A549 (cell line): ENCODE results near the gene ZNF443. TPM values are rescaled to one million over a fixed set of nuclear protein-coding genes. Genes with fewer than 3 reads are reported as not detected.
"Not testable (repeated sequence)": the region's sequence is repeated elsewhere in the genome, so short reads cannot be mapped to it uniquely, and the experiment has no call there.

ENCODE experiments used
- ATAC-seq, 2 experiments: fragments of 200-7000 bp in 1 of 2; fragments of >200 bp in 1 of 2; cut with Nextera tagmentation in 1 of 2; cut with Tn5 transposase in 1 of 2; 3 replicates each; pipeline versions ENCODE4 v1.8.0 to v1.9.1; 2018 to 2020; ENCODE audit warnings: mild to moderate bottlenecking in 1 of 2, moderate library complexity in 1 of 2
- CTCF ChIA-PET: fragments of 300-600 bp; sonication (Branson Sonifier 250); formaldehyde crosslinking; extraction: SDS; loops from one replicate; lab custom pipeline; 2021; ENCODE audit warnings: antibody characterized with exemption, inconsistent platforms; lab: Yijun Ruan, JAX
- POLR2A ChIA-PET: fragments of 350-600 bp; formaldehyde crosslinking; extraction: SDS; loops from one replicate; lab custom pipeline; 2021; ENCODE audit warnings: antibody characterized with exemption, inconsistent platforms; lab: Yijun Ruan, JAX
- DNase-seq, 2 experiments: peaks; one replicate each; pipeline versions ENCODE4 v3.0.0 to v3.0.0-alpha.2; 2011 to 2016; ENCODE audit warnings: low read depth in 1 of 2, low spot score in 1 of 2
- FAIRE-seq: peaks from 2 replicates; lab custom pipeline; 2011; peaks lifted over from hg19 to GRCh38; lab: Jason Lieb, UNC
- H3K27ac ChIP-seq, 2 experiments: fragments of >200 bp; sonication (Bioruptor Twin); formaldehyde crosslinking; 3 replicates each; pipeline ENCODE4 v1.5.1; 2016 to 2017
- H3K4me1 ChIP-seq: fragments of >200 bp; sonication (Bioruptor Twin); formaldehyde crosslinking; 3 replicates; pipeline ENCODE4 v1.6.1; 2016
- H3K4me2 ChIP-seq: fragments of >200 bp; sonication (Bioruptor Twin); formaldehyde crosslinking; 3 replicates; pipeline ENCODE4 v1.6.1; 2016
- H3K4me3 ChIP-seq: fragments of >200 bp; sonication (Bioruptor Twin); formaldehyde crosslinking; 3 replicates; pipeline ENCODE4 v1.5.1; 2016
- H3K9me3 ChIP-seq: fragments of >200 bp; sonication (Bioruptor Twin); formaldehyde crosslinking; 3 replicates; pipeline ENCODE4 v1.6.1; 2016
- BHLHE40 ChIP-seq: IDR thresholded peaks from 2 replicates; pipeline ENCODE4 v1.6.1; 2012; ENCODE audit warnings: low read depth, low read length, inconsistent platforms
- CHD2 ChIP-seq: fragments of 150-350 bp; IDR thresholded peaks from 2 replicates; pipeline ENCODE4 v1.6.1; 2014; ENCODE audit warnings: low read length; ENCODE audit not compliant: partially characterized antibody
- ELK1 ChIP-seq: fragments of 150-350 bp; IDR thresholded peaks from 2 replicates; pipeline ENCODE4 v1.6.1; 2014; ENCODE audit warnings: low read depth, mild to moderate bottlenecking, low read length
- ESRRA ChIP-seq: fragments of 150-350 bp; IDR thresholded peaks from 2 replicates; pipeline ENCODE4 v1.6.1; 2014; ENCODE audit warnings: mild to moderate bottlenecking, low read length, borderline replicate concordance
- FOSL2 ChIP-seq, 2 experiments: fragments of 450-650 bp in 1 of 2; fragments of >200 bp in 1 of 2; sonication (Bioruptor Twin) in 1 of 2; formaldehyde crosslinking; IDR thresholded peaks; 2 replicates each; pipeline versions ENCODE4 v1.5.0 to v1.6.1; 2016 to 2020; ENCODE audit warnings: mild to moderate bottlenecking in 1 of 2, moderate library complexity in 1 of 2
- HDAC2 ChIP-seq: fragments of 200-600 bp; sonication (generic); IDR thresholded peaks from 2 replicates; pipeline ENCODE4 v1.6.1; 2016
- HMGXB4 ChIP-seq: fragments of 250-450 bp; sonication (Bioruptor Pico); IDR thresholded peaks from 2 replicates; pipeline ENCODE4 v1.5.0; 2021; ENCODE audit warnings: mild to moderate bottlenecking, moderate library complexity, borderline replicate concordance
- HOXB5 ChIP-seq: fragments of 250-450 bp; sonication (Bioruptor Pico); IDR thresholded peaks from 2 replicates; pipeline ENCODE4 v1.5.0; 2020; ENCODE audit warnings: mild to moderate bottlenecking, moderate library complexity
- JUNB ChIP-seq: fragments of >200 bp; sonication (Bioruptor Twin); formaldehyde crosslinking; IDR thresholded peaks from 2 replicates; pipeline ENCODE4 v1.6.1; 2016
- MAFK ChIP-seq: fragments of 450-650 bp; IDR thresholded peaks from 2 replicates; pipeline ENCODE4 v1.6.1; 2014; ENCODE audit not compliant: partially characterized antibody
- MAX ChIP-seq: IDR thresholded peaks from 2 replicates; pipeline ENCODE4 v1.6.1; 2012
- RCOR1 ChIP-seq: fragments of 150-350 bp; IDR thresholded peaks from 2 replicates; pipeline ENCODE4 v1.6.1; 2014; ENCODE audit warnings: antibody characterized with exemption, low read length, low read depth
- RNF2 ChIP-seq: fragments of 200-600 bp; sonication (generic); IDR thresholded peaks from 2 replicates; pipeline ENCODE4 v1.6.1; 2016; ENCODE audit warnings: low read depth, mild to moderate bottlenecking, antibody characterized with exemption, moderate library complexity, borderline replicate concordance
- TFCP2L1 ChIP-seq: fragments of 250-450 bp; sonication (Bioruptor Pico); IDR thresholded peaks from 2 replicates; pipeline ENCODE4 v1.5.0; 2021; ENCODE audit warnings: mild to moderate bottlenecking
- TP53 ChIP-seq: fragments of 250-450 bp; sonication (Bioruptor Pico); IDR thresholded peaks from 2 replicates; pipeline ENCODE4 v1.5.0; 2021; ENCODE audit warnings: mild to moderate bottlenecking, moderate library complexity
- USF2 ChIP-seq: fragments of 450-650 bp; IDR thresholded peaks from 2 replicates; pipeline ENCODE4 v1.6.1; 2014; ENCODE audit warnings: antibody characterized with exemption
- ZNF302 ChIP-seq: fragments of 250-450 bp; sonication (Bioruptor Pico); IDR thresholded peaks from 2 replicates; pipeline ENCODE4 v1.9.0; 2021; ENCODE audit warnings: inconsistent platforms, mild to moderate bottlenecking, moderate library complexity
- WGBS: methylation state at CpG from one replicate; pipeline ENCODE4 v1.1.6; 2017; ENCODE audit errors: missing lambda C conversion rate; 5-methylcytosine and 5-hydroxymethylcytosine counted together
- polyA plus RNA-seq, 4 experiments: library from polyadenylated mRNA; depleted of rRNA in 3 of 4; stranded (reverse); fragments of >200 nt; fragmentation: RNase III in 1 of 4; extraction: RNeasy Plus Mini Kit Qiagen cat#74134 plus additional on column Dnase treatment in 1 of 4; gene quantifications; 2 replicates in 3 of 4; 3 replicates in 1 of 4; pipeline ENCODE4 v1.2.3, GENCODE V29; 2011 to 2017
- TF ChIP-seq, protein P1 (sequence below): fragments of >200 bp; sonication (Bioruptor Twin); formaldehyde crosslinking; IDR thresholded peaks from 2 replicates; pipeline ENCODE4 v1.6.1; 2016

ZNF443 gene
- polyA plus RNA-seq, 2 of the 4 experiments (the other 2 are of a cell fraction) = 1.0 to 1.1 TPM

DNA sequence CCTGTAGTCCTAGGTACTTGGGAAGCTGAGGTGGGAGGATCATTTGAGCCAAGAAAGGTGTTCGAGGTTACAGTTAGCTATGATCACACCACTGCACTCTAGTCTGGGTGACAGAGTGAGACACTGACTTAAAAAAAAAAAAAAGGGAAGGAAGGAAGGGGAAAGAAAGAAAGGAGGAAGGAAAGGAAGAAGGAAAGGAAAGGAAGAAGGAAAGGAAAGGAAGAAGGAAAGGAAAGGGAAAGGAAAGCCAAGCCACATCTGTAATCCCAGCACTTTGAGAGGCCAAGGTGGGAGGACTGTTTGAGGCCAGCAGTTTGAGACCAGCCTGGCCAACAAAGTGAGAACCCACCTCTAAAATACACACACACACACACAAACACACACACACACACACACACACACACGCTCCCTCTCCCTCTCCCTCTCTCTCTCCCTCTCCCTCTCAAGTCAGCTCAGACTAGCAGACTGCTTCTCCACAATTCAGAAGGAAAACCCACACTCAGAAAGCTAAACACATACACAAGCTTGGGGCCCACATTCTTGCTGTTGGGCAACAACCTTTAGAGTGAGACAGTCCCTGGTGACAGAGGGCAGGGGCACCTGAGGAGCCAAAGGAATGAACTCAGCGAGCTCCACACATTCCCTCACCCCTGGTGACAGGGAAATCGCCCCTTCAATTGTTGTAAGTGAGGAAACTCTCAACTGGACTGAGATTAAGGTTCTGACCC lies 41.1 kb upstream of the ZNF443 start:
- Histone ChIP-seq H3K4me3 (no peak overlapping the region), H3K4me1 (no peaks in the 10 kb centered on the region)
- whole genome bisulfite sequencing = 0% methylated on average over 4 of the region's 4 CpGs
- no peak for DNase-seq
- CTCF ChIA-PET = no interaction called here
- no peak for TF ChIP-seq JUNB
- no peak for TF ChIP-seq USF2
- TF ChIP-seq MAFK = no peak
- no peak for TF ChIP-seq MAX
- TF ChIP-seq HDAC2 = no peak
- no peak for TF ChIP-seq BHLHE40
- TF ChIP-seq, protein P1, sequence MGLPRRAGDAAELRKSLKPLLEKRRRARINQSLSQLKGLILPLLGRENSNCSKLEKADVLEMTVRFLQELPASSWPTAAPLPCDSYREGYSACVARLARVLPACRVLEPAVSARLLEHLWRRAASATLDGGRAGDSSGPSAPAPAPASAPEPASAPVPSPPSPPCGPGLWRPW = no peak
- TF ChIP-seq ESRRA = no peak
- TF ChIP-seq HOXB5 = no peak
- no peak for TF ChIP-seq TFCP2L1
- no peak for TF ChIP-seq ELK1
- no peak for TF ChIP-seq ZNF302 (CRISPR knock-in tag)
- no peak for TF ChIP-seq RNF2
- no peak for TF ChIP-seq RCOR1
- TF ChIP-seq FOSL2 (IDR thresholded peaks at IDR 0.05) = no peak
- TF ChIP-seq FOSL2 (CRISPR knock-in tag; IDR thresholded peaks at IDR 0.05) = no peak
- no peak for TF ChIP-seq CHD2
- TF ChIP-seq HMGXB4 (CRISPR knock-in tag) = no peak
- TF ChIP-seq, all 56 proteins: peak for 0
- POLR2A ChIA-PET = no interaction called here
- ATAC-seq (no peak), FAIRE-seq (no peak)
- Histone ChIP-seq H3K4me2 (no peak overlapping the region), H3K27ac (no peak overlapping the region), H3K9me3 (no peaks in the 10 kb centered on the region)

DNA sequence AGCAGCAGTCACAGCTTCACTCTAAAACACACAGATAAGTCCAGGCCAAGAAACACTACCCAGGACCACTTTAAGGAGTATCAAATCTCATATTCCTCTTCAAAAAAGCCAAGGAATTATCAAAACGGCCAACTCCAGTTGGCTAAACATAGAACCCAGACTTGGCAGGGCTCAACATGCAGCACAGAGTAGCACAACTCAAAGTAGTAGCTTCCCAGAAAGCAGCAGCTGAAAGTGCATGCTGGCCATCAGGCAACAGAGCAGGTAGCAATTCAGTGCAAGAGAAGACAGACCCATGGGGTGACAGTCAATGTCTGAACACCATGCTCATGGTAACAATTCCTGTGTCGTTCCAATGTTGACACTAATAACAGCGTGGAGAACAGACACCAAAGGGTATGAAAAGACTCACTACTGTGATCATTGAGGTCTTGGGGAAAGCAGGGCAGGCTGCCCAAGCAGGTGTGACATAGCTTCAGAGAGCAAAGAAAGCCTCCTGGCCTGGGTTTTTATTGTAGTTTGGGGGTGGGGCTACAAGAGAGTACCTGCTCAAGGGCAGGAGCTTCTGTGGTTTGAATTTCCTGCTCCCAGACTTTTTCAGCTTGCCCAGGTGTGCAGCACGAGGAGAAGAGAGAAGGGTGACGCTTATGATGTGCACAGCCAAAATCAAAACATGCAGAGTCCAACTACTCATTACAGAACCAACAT lies 37.6 kb upstream of the ZNF443 start:
- Histone ChIP-seq H3K4me3 (no peak overlapping the region), H3K4me1 (no peaks in the 10 kb centered on the region), H3K4me2 (no peak overlapping the region), H3K9me3 (no peaks in the 10 kb centered on the region), H3K27ac (no peak overlapping the region)
- FAIRE-seq (no peak), ATAC-seq (no peak), DNase-seq (no peak)
- TF ChIP-seq TFCP2L1 (no peak), TP53 (CRISPR knock-in tag) (no peak)
- WGBS = 3% methylated on average over 5 of the region's 5 CpGs
- ChIA-PET CTCF (no interaction called here), POLR2A (no interaction called here)

DNA sequence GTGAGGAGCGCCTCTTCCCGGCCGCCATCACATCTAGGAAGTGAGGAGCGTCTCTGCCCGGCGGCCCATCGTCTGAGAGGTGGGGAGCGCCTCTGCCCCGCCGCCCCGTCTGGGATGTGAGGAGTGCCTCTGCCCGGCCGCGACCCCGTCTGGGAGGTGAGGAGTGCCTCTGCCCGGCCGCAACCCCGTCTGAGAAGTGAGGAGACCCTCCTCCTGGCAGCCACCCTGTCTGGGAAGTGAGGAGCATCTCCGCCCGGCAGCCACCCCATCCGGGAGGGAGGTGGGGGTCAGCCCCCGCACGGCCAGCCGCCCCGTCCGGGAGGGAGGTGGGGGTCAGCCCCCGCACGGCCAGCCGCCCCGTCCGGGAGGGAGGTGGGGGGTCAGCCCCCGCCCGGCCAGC lies 26.8 kb upstream of the ZNF443 start:
- CTCF ChIA-PET, H3K27ac ChIP-seq, POLR2A ChIA-PET, H3K4me2 ChIP-seq, H3K4me3 ChIP-seq, FAIRE-seq, H3K4me1 ChIP-seq, ATAC-seq, DNase-seq: not testable (repeated sequence)
- peaks cover 18% of the 10 kb centered on the region for H3K9me3 ChIP-seq
- WGBS = 90% methylated on average over 8 of the region's 33 CpGs
